Activated CD4-positive, CD25-positive, alpha-beta regulatory T cell treated with anti-CD3 and anti-CD28 coated beads, Interleukin-2, amount 50 U/mL, for 72 hours (primary cell): Measurements from ENCODE around the gene UPK3A.
"Not testable (repeated sequence)": the region's sequence is repeated elsewhere in the genome, so short reads cannot be mapped to it uniquely, and the experiment has no call there.

Experiments
- DNase-seq: peaks from one replicate; pipeline ENCODE4 v3.0.0; 2021

UPK3A gene

DNA sequence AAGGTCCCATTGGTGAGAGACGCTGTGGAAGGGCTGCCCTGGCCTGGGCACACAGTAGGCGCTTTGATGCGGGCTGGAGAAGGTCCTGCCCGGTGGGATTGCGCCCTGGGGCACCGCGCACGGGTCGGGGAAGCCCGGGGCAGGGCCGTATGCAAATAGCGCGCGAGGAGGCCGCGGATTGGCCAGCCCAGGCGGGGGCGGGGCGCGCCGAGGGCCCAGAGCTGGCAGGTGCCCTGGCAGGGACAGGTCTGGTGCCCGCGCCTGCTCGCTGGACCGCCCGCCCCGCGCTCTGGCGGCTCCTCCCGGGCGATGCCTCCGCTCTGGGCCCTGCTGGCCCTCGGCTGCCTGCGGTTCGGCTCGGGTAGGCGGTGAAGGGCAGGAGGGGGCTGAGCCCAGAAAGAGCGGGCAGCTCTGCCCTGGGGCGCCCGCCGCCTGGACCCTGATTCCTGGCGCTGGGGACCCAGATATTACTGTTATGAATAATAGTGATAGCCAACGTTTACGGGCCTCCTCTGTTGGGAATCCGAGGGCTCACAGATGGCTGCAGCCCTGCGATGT, at the start of gene UPK3A:
TSS of gene UPK3A (plus strand) at position 245 of the 558 bp plus-strand sequence. CDS start at position 310, 65 bp downstream.
- peak; percentile 77 for DNase-seq

DNA sequence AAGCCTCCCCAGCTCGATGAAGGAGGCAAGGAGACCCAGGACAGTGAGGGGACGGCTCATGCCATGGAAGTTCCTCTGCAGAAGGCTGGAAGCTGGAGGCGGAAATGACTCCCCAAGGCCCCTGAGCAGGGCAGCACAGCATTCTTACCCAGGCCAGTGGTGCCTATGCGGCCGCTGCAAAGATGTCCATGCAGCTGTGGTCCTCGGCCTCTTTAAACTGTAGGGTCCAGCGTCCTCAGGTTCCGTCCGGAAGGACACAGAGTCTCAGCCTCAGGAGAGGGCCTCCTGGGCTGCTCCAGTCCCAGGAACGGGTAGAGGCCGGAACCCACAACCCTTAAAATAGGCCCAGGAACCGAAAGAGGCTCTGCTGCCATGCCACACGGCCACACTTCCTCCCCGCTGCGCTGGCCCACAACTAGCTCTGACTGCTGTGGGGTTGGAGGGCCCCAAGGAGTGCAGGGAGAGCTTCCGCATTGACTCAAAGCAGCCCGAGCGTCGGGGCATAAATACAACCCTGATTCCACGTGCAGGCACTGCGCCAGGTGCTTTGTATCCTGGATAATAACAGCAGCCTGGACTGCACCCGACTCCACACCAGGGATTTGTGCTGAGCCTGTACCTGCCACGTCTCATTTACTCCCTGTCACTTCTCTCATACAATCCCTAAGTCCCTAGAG, 49.5 kb upstream of the UPK3A start:
- DNase-seq = no peak

DNA sequence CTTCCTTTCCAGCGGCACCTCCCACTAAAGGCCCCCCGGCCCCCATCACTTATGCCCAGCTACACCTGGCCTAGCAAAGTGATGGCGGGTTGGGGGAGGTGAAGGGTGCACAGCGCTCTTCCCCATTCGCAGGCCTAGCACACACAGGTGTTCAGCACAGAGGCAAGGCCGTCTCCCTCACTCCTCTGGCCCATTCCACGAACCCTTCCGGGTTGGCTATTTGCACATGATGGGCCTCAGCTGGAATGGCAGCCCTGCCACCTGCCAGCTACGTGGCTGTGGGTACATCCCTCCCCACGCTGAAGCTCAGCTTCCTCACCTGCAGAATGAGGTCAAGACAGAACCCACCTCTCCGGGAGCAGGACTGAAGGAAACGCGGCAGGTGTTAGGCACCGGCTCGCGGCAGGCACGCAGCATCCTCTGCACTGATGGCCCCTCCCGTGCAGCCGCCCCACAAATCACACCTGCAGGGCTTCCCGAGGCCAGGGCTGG, 48.9 kb upstream of the UPK3A start:
- DNase-seq = no peak

DNA sequence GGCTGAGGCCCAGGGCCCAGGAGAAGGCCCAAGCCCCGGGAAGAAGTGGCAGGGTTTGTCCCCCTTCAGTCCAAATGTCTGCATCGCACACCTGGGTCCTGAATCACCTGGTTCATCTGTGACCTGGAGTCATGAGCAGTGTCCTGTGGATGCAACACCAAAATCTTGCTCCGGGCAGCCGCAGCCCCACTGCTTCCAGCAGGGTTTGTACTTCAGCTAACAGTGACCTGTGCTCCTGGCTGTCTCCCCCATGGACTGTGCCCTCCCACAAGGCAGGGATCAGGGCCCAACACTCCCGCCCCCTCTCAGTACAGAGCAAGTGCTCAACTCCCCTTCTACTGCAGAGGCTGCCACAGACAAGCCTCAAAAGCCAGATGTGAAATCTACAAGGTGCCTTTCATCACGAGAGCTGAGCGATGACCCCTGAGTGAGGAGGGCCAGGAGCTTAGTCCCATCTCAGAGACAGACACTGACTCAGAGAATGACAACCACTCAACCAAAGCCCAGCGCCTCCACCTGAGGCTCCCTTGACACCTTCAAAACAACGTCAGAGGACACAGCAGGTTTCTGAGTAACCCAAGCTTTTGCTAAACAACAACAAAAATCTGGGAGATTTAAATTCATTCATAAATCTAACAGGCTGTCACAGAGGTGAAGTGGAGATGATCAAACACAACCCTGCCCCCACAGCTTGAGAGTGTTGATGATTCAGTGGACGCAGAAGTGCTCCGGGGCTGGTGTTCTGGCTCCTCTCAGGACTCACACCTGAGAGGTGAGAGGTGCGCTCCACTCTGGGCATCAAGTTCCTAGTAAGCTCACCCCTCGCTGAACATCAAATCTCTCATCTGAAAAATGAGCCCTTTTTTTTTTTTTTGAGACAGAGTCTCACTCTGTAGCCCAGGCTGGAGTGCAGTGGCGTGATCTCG, 47.4 kb upstream of the UPK3A start:
- DNase-seq = no peak

DNA sequence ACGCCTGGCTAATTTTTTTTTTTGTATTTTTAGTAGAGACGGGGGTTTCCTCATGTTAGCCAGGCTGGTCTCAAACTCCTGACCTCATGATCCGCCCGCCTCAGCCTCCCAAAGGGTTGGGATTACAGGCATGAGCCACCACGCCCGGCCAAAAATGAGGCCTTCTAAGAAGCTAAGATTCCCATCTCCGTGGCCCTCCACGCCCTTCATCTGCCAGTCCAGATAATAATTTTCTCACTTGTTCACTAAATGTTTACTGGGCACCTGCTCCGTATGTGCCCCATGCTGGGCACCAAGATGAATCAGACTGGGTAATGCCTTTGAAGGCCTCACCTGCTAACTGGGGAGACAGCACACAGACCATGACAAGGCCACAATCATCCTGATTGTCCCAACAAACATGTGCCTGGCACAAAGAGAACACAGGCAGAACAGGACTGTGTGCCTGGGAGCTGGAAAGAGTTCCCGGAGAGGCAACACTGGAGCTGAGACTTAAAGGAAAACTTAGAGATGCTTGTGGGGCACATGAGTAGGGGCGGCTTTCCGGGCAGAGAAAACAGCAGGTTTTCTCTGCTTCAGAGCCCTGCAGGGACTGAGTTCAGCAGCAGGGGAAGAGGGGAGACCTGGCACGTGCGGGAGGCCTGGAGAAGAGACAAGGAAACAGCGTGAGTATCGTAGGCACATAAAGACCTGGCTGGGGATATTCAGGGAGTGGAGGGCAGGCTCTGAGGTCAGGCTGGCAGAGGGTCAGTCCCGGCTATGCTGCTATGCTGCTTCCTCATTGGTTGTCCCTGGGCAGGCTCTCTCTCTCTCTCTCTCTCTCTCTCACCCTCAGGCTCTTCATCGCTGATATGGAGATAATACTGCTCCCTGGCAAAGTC, 46.4 kb upstream of the UPK3A start:
- DNase-seq = no peak

DNA sequence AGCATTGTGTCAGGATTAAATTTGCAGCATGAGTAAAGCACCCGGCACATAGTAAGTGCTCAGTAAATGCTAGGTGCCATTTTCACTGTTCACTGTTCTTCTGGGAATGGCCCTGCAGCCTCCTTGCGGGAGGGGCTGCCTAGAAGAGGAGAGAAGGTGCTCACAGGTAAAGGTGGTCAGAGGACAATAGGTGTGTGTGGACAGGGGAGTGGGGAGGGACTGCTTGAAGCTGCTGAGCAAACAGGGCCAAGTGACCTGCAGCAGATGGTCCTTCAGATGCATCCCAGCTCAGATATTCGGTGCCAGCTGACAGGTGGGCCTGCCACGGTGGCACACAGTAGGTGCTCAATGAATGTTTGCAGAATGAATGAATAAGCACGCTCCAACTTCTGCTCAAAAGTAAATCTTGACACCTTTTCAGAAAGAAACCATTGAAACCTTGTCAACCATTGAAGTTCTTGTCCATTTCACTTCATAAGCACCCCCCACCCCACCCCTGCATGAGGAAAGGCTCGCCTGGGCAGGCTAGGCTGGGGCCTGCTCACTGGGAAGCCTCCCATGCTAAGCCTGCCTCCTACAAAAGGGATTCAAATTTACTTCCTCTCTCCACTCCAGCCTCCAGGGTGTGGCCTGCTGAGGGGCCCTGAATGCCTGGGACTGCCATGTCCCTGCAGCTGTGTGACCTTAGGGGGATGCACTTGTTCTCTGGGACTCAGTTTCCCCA, 45.6 kb upstream of the UPK3A start:
- no peak for DNase-seq

DNA sequence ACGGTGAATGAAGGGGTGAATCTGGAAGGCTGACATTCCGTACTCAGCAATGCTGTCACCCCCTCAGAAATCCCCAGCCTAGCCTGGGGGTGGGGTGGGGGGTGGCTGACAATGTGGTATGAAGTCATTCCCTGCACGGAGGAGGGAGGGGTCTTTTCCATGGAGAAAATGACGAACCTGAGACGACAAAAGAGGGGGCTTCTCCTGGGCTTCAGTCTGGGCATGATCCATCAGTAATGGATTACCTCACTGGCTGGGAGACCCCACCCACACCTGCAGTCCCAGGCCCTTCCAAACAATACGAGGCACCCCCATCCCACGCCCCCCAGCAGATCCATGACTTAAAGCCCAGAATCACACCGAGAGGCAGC, 45.1 kb upstream of the UPK3A start:
- DNase-seq = no peak

DNA sequence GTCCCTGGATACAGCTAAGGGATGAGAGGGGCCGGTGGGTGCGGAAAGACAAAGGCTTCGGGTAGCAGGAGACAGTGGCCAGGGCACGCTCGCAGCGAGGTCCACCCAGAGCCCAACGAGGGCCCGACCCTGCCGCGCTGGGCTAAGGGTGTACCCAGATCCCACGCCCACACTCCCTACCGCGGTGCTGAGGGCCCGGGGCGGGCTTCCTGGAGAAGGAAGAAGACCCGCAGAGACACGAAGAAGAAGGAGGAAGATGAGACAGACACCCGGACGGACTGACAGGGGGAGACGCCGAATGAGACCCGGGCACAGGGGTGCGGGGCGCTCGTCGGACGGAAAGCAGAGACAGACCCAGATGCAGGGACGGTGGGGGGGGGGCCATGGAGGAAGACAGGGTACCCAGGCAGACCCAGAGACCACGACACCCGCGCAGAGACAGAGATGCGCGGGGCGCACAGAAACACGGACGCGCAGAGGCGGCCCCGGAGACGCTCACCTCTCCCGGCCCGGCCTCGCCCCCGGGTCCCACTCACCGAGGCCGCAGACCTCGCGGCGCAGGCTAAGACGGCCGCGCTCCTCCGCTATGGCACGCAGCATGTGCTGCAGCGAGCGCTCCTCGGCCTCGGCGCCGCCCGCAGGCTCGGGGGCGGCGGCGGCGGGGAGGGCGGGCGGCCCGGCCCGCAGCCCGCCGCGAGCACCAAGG, 44.5 kb upstream of the UPK3A start:
- DNase-seq = peak; percentile 47

DNA sequence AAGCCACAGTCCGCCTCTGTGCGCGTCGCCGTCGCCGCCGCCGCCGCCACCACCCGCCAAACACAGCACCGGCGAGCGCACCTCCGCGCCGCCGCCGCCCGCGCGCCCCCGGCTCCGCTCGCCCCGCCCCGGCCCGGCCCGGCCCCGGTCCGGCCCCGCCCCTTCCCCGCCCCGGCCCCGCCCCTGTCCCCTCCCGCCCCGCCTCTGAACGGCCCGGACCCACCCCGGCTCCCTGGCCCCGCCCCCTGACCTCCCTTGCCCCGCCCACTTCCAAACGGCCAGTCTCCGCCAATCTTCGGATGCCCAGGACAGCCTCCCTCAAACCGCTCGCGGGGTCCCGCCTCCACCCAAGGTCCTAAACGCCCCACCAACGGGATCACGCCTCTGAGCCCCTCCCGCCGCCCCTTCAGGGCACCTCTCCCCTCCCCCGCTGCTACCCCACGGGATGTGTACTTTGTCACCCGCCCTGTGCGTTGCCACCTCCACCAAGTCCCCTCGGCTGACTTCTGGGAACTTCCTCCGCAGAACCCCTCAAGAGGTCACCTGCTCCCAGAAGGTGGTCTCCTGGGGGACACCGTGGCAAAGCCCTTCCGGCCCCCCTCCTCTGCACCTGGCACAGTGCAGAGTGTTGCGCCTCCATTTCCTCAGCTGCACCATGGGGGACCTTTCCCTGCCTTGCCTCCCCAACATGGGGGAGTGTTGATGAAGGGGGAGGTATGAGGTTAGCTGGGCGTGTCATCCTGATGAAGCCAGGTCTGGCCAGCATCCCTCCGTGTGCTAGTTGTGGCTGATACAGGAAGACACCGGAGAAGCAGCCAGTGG, 43.7 kb upstream of the UPK3A start, which contains the start of gene KIAA0930:
TSS of gene KIAA0930 (minus strand) at position 85 of the 822 bp plus-strand sequence. CDS start 191 bp downstream, outside the sequence.
- peak; percentile 78 for DNase-seq

DNA sequence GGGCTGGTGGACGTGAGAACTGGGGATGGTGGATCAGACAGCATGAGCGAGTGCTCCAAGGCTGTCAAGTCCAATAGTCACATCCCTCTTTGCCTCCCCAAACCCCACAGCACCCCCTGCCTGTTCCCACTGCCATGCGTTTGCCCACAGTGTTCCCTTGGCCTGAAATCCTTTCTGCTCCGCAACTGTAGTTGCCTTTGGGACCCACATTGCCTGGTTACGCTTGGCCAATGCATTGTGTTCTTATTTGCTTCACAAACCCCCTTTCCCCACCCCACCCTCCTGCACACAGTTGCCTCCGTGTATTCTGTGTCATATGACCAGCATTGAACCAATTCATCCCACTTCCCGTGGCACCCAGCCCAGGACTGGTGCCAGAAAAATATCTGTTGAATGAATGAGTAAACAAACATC, 42.0 kb upstream of the UPK3A start:
- no peak for DNase-seq

DNA sequence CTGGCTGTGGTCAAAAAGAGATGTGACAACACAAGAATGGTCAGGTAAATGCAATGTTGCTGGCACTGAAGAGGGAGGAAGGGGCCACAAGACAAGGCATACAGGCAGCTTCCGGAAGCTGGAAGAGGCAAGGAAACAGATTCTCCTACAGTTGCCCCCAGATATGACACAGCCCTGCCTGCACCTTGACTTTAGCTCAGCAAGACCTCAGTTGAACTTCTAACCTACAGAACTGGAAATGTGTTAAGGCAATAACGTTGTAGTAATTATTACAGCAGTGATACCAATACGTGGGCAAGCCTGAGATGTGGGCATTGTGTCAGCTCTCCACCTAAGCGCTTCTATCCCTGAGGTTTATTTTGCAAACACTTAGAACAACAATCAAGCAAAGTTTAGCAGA, 39.8 kb upstream of the UPK3A start:
- DNase-seq = no peak

DNA sequence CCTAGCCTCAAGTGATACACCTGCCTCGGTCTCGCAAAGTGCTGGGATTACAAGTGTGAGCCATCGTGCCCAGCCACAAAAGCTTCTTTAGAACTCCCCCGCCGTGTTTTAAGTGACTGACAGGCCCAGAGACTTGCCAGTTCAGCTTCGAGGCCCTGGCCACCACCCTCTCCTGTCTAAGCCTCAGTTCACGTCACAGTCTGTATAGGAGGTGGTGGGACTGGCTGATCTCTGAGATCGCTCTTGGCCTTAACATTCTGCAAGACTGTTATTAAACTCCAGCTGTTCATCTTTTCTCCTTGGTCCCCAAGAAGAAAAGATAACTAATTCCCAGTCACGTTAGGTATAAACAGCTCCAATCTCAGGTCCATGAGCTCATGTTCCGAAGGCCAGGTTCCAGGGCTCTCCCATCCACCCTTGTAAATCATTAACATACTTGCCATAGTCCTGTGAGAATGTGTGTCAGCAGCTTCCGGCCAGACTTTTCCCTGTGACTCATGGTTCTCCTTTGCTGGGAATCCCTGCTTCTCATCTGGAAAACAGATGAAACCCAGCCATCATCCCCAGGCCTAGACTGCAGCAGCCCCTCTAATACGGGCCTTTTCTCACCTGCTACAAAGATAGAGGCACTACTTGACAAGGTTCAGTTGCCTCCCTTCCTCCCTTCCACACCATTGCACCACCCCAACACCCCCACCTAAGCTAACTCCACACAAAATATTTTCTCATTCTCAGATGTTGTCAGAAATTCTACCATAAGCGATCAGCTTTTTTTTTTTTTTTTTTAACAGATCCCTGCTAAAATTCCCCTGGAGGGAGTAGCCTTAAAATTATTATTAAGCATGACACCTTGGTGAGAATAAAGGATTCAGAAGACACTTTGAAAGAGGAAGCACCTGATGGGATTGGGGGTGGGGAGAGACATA, 38.4 kb upstream of the UPK3A start:
- no peak for DNase-seq

DNA sequence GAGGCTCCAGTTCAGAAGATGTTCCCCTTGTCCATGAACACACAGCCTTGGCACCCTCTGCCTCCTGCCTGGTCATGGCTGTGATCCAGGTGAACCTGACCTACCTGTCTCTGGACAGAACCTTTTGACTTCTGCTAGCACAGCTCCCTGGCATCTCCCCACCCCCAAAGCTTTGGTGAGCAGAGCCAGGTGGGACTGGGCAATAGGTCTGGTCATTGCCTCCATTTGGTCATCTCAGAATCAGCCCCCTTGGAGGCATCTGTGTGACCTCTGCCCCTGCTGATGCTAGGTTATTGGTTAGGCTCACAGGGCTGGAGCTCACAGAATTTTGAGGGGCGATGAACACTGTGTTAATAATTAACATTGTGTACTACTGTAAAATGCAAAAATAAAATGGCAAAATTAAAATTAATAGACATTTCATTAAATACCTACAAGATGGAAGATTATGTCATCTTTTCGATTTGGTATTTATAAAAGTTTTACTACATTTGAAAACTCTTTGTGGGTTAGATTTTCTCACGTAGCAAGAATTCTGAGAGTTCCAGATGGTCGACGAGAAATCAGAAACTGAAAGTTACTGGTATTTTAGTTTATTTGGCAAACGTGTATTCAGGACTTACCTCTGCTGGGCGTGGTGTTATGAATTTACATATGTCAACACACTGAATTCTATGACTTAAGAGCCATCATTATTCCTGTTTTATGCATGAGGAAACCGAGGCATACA, 35.8 kb upstream of the UPK3A start:
- DNase-seq = no peak

DNA sequence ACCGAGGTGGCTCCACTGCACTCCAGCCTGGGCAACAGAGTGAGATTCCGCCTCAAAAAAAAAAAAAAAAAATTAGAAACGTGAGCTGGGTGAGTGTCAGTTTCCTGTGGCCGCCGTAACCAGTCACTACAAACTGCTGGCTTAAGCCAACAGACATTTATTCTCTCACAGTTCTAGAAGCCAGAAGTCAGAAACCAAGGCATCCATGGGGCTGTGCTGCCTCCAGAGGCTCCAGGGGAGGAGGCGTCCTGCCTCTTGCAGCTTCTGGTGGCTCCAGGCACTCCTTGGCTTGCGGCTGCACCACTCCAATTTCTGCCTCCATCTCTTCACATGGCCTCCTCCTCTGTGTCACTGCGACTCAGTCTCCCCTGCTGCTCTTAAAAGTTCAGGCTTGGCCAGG, 32.9 kb upstream of the UPK3A start:
- no peak for DNase-seq

DNA sequence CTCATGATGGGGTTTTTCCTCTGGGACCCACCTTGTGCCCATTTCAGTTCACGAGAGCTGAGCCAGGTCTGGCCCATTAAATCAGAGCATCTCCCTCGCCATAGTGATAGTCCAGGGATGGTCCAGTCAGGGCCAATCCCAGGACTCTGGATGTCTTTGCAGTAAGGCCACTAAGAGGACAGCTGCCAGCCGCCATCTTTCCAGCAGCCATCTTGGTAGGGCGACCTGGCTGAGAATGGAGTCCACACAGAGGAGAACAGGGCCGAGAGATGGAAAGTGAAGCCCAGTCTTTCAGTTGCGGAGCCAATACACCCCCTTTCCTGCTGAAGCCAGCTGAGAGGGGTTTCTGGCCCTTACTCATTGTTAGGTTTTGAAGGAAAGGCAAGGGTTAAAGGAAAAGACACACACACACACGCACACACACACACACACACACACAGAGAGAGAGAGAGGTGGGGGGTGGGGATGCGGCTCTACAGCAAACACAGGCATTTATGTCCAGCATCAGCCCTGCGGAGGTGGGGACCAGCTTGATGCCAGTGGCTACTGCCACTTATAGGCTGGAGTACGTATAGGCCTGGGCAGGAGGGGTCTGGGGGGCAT, 31.6 kb upstream of the UPK3A start:
- DNase-seq = no peak

DNA sequence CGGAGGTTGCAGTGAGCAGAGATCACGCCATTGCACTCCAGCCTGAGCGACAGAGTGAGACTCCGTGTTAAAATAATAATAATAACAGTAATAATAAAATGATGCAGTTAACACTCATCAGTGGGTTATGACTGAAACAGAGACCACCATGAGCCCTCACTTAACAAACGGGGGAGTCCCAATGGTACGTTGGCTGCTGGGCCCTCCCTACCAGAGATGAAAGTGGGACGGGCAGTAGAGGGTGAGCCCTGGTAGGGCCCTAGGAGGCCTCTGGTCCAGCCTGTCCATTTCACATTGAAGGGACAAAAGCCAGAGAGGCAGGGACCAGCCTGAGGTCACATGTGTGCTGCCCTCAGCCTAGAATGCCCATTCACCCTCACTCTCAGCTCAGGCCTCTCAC, 30.4 kb upstream of the UPK3A start:
- no peak for DNase-seq

DNA sequence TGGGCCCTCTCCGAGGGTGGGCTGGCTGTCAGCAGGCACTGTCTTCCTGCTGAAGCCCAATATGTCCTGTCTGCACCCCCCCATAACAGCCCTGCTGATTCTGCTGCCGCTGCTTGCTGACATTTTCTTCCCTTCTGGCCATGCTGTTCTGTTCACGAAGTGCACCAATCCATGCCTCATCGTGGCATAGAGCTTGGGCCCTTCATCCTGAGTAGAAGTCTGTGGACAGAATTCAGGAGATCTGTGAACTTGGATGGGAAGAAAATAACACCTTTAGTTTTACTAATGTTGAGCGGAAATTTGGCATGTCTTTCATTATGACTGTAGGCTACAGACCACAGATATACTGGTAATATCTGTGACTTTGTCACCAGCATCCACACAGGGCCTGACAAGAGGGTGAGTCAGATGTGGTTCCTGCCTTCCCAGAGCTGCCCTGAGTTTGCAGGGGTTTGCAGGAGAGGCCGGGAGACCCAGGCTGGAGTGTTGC, 29.9 kb upstream of the UPK3A start:
- DNase-seq = no peak

DNA sequence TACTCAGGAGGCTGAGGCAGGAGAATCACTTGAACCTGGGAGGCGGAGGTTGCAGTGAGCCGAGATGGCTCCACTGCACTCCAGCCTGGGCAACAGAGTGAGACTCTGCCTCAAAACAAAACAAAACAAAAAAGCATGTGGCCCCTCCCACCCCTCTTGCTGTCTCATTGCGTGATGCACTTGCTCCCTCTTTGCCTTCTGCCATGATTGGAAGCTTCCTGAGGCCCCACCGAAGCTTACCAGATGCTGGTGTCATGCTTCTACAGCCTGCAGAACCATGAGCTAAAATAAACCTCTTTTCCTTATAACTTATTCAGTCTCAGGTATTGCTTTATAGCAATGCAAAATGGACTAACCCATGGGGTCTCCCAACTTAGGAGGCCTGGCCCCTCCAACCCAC, 26.8 kb upstream of the UPK3A start:
- not testable (repeated sequence) for DNase-seq
